Ovary (tissue), 3 donors: ENCODE results near the gene ZRANB1.

Source experiments
- CTCF ChIP-seq, 3 donors: fragments of 450-650 bp in 2 of 3; fragments of 200-600 bp in 1 of 3; IDR thresholded peaks; one replicate each; pipeline versions ENCODE4 v1.5.1 to v1.8.0; 2016 to 2022; ENCODE audit warnings: antibody characterized with exemption in 3 of 3, mild to moderate bottlenecking in 1 of 3
- EP300 ChIP-seq: sonication (generic); formaldehyde crosslinking; IDR thresholded peaks from one replicate; pipeline ENCODE4 v1.6.1; 2017; ENCODE audit warnings: antibody characterized with exemption
- donor health status: DM: no; HTN: no; CAD: no.

- no peak for TF ChIP-seq CTCF (IDR thresholded peaks at IDR 0.05)
- TF ChIP-seq EP300 = no peak
Observed at GRCh38 chr10:124967255-124967654, 25.3 kb downstream of the ZRANB1 start.
